AG04449 (cell line): ENCODE data around the gene BOC.

Experiments used
- CTCF ChIA-PET: fragments of 350-600 bp; formaldehyde crosslinking; extraction: SDS; loops from one replicate; lab custom pipeline; 2021; ENCODE audit warnings: antibody characterized with exemption; lab: Yijun Ruan, JAX
- POLR2A ChIA-PET: fragments of 400-600, 350-600 bp; formaldehyde crosslinking; extraction: SDS; loops from one replicate; lab custom pipeline; 2020; ENCODE audit warnings: antibody characterized with exemption, inconsistent platforms; lab: Yijun Ruan, JAX
- DNase-seq: peaks from one replicate; pipeline ENCODE4 v3.0.0-alpha.2; 2010; ENCODE audit warnings: low read depth, low spot score
- H3K4me3 ChIP-seq: 2 replicates; pipeline ENCODE4 v1.5.1; 2011; ENCODE audit warnings: low read depth, mild to moderate bottlenecking, control low read depth, low read length
- TF ChIP-seq, protein P1 (sequence below): IDR thresholded peaks from one replicate; pipeline ENCODE4 v1.5.1; 2011; ENCODE audit warnings: mild to moderate bottlenecking, moderate library complexity, low read length, control low read depth, inconsistent platforms; ENCODE audit not compliant: insufficient read depth; ENCODE audit errors: missing control alignments

Gene BOC

DNA sequence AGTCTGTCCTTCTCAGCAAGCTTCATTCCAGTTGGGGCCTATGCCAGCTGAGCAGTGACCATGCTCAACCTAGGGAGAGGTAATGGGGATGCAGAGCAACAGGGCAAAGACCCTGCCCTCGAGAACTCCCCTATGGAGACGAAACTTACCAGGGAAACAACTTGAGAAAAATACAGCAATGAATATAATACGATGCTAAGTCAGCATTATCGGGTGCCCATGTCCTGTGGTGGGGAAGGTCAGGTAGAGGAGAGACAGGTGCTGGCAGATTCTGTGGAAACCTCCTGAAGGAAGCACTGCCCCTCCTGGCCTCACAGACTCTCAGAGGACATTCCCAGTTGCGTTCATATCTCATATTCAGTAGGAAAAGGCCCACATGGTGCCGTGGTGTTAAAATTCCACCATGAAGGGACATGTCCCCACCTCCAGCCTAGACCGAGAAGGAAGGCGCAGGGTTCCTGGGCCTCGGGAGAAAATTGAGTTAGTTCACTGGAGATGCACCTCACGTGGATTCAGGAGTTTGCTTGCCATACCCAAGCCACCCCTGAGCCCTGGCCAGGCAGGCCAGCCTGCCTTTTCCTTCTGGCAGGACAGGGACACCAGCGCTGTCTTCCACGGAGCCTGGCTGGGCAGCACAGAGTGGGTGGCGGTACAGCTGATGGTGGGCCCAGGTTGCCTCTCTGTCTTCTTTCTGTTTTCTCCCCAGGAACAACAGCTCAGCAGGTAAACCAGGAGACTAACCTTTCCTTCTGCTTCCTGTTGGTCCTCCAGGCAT is 62.4 kb downstream of the BOC start:
- TF ChIP-seq, protein P1, sequence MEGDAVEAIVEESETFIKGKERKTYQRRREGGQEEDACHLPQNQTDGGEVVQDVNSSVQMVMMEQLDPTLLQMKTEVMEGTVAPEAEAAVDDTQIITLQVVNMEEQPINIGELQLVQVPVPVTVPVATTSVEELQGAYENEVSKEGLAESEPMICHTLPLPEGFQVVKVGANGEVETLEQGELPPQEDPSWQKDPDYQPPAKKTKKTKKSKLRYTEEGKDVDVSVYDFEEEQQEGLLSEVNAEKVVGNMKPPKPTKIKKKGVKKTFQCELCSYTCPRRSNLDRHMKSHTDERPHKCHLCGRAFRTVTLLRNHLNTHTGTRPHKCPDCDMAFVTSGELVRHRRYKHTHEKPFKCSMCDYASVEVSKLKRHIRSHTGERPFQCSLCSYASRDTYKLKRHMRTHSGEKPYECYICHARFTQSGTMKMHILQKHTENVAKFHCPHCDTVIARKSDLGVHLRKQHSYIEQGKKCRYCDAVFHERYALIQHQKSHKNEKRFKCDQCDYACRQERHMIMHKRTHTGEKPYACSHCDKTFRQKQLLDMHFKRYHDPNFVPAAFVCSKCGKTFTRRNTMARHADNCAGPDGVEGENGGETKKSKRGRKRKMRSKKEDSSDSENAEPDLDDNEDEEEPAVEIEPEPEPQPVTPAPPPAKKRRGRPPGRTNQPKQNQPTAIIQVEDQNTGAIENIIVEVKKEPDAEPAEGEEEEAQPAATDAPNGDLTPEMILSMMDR, result no peak
- POLR2A ChIA-PET, result interaction anchor here (1.2 kb wide), 1 partner anchor 32 kb away, joined by 3 read pairs; no protein-coding TSS in a partner anchor
- H3K4me3 ChIP-seq, result no peak overlapping the region
- DNase-seq, result no peak
- CTCF ChIA-PET, result interaction anchor here (0.7 to 9.1 kb wide), 3 partner anchors 12 to 17 kb away, joined by 3 to 52 read pairs (median 3); no protein-coding TSS in a partner anchor

DNA sequence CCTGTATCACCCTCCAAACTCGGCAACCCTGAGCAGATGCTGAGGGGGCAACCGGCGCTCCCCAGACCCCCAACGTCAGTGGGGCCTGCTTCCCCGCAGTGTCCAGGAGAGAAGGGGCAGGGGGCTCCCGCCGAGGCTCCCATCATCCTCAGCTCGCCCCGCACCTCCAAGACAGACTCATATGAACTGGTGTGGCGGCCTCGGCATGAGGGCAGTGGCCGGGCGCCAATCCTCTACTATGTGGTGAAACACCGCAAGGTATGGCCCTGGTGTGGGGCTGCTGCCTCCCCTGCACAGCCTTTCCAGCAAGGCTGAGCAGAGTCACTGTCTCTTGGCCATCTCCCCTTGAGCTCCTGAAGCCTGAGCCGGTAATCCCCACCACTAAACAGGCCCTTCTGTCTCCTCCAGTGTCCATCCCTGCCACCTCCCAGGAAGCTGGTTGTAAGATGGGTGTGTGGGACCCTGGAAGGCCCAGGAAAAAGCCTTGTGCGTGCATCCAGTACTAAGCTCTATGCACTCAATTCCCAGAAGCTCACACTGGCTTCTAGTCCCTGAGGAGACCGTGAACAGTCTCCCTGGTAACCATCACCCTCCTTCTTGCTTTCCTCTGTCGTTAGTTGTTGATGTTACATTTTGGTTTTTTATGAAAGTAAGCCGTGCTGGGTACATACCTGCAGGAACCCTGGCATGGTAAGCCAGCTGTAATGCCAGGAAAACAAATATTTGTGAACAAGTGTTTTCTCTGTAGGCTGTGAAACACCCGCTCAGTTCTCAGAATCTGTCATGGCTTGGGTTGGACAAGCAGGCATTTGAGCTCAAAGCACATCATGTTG is 63.3 kb downstream of the BOC start:
- DNase-seq, result no peak
- POLR2A ChIA-PET, result interaction anchor here (1.2 kb wide), 1 partner anchor 33 kb away, joined by 3 read pairs; no protein-coding TSS in a partner anchor
- TF ChIP-seq, protein P1, result no peak
- no peak overlapping the region for H3K4me3 ChIP-seq
- CTCF ChIA-PET, result interaction anchor here (0.7 to 9.1 kb wide), 2 partner anchors 14 to 18 kb away, joined by 3 to 52 read pairs; no protein-coding TSS in a partner anchor

- TF ChIP-seq, protein P1, result no peak
- CTCF ChIA-PET, result interaction anchor here (9.1 kb wide), 1 partner anchor 14 kb away, joined by 52 read pairs; no protein-coding TSS in a partner anchor
- no peak overlapping the region for H3K4me3 ChIP-seq
- POLR2A ChIA-PET, result interaction anchor here (1.2 kb wide), 1 partner anchor 33 kb away, joined by 3 read pairs; no protein-coding TSS in a partner anchor
- DNase-seq, result no peak
Observed at GRCh38 chr3:113275258-113275556, 63.9 kb downstream of the BOC start.

DNA sequence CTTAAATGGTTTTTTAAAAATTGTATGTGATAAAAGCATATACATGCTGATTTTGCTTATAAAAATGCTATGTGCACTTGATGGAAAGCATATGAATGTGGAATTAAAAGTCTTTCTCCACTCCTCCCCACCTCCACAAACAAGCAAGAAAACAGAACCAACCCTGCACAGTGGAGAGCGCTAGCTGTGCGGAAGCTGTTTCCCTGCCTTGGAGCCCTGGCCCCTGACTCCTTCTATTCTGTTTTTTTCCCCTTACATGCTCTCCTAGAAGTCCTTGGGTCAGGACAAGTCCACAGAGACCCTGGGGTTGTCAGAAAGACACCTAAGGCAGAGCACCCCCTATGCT is 64.2 kb downstream of the BOC start:
- ChIA-PET CTCF (interaction anchor here (9.1 kb wide), 1 partner anchor 13 kb away, joined by 52 read pairs; no protein-coding TSS in a partner anchor), POLR2A (no interaction called here)
- no peak overlapping the region for H3K4me3 ChIP-seq
- DNase-seq, result no peak
- TF ChIP-seq, protein P1, result no peak

- ChIA-PET POLR2A (no interaction called here), CTCF (interaction anchor here (1.0 to 9.1 kb wide), 5 partner anchors 7 to 634 kb away, joined by 3 to 52 read pairs (median 3); no protein-coding TSS in a partner anchor)
- no peak for DNase-seq
- peak overlapping the region; percentile 6; the same call in 1 of the 2 replicates for H3K4me3 ChIP-seq
- TF ChIP-seq, protein P1, result no peak
Observed at GRCh38 chr3:113275929-113276750, 64.8 kb downstream of the BOC start.
